Psoas muscle (tissue), 8 donors: ENCODE data around the gene FN3K. TPM values are rescaled to one million over a fixed set of nuclear protein-coding genes. Genes with fewer than 3 reads are reported as not detected.

ENCODE experiments used
- ATAC-seq, 4 donors: fragments of 200-7000 bp; cut with Tn5 transposase; one replicate each; pipeline ENCODE4 v1.9.1; 2020; ENCODE audit warnings: moderate library complexity in 3 of 4, mild to moderate bottlenecking in 2 of 4
- DNase-seq, 2 donors: peaks; one replicate each; pipeline ENCODE4 v3.0.0-alpha.2; 2020
- H3K27ac ChIP-seq: fragments of 200-600 bp; one replicate; pipeline ENCODE4 v1.8.0; 2022
- H3K27me3 ChIP-seq, 3 donors: fragments of 200-600 bp in 1 of 3; one replicate each; pipeline versions ENCODE4 v1.6.1 to v1.8.0; 2013 to 2022; ENCODE audit warnings: low read length in 2 of 3, mild to moderate bottlenecking in 2 of 3, moderate library complexity in 1 of 3; ENCODE audit not compliant: insufficient read depth in 3 of 3
- H3K36me3 ChIP-seq, 2 donors: fragments of 200-600 bp in 1 of 2; one replicate each; pipeline versions ENCODE4 v1.6.1 to v1.8.0; 2013 to 2022; ENCODE audit warnings: low read depth in 1 of 2, mild to moderate bottlenecking in 1 of 2, moderate library complexity in 1 of 2; ENCODE audit not compliant: insufficient read depth in 1 of 2
- H3K4me1 ChIP-seq: fragments of 200-600 bp; one replicate; pipeline ENCODE4 v1.8.0; 2022
- H3K4me3 ChIP-seq: fragments of 200-600 bp; one replicate; pipeline ENCODE4 v1.8.0; 2022; ENCODE audit warnings: mild to moderate bottlenecking
- H3K9me3 ChIP-seq: fragments of 200-600 bp; one replicate; pipeline ENCODE4 v1.8.0; 2022
- WGBS, 3 donors: extraction: QIAGEN DNeasy Blood & Tissue Kit; methylation state at CpG; one replicate each; pipeline versions ENCODE4 v1.1.6 to v1.1.7; 2013; 5-methylcytosine and 5-hydroxymethylcytosine counted together
- intact Hi-C, 2 donors: fragments of 100-400 bp; cut with DNase I; formaldehyde crosslinking; loops; one replicate each; pipeline versions ENCODE4 v1.11.0 to v1.14.2; 2022
- polyA plus RNA-seq, 3 donors: library from polyadenylated mRNA; stranded (reverse); fragments of 200-250 nt; gene quantifications; one replicate each; pipeline ENCODE4 v1.2.3, GENCODE V29; 2013
- total RNA-seq, 4 donors: library from RNA; stranded (reverse); fragmentation: NEBNext Ultra II Directional in 2 of 4; extraction: Animal tissue kit (Norgen Biotek cat#: 25700) in 2 of 4; gene quantifications; one replicate each; pipeline versions ENCODE4 v1.2.1 to v1.2.4, GENCODE V29; 2021 to 2023
- TF ChIP-seq, protein P1 (sequence below): fragments of 200-600 bp; IDR thresholded peaks from one replicate; pipeline ENCODE4 v1.8.0; 2022; ENCODE audit warnings: antibody characterized with exemption
- donor health status: healthy with polysubstance abuse.
- donor health status: DM: no; HTN: no; CAD: no; lungs with moderate emphysema.
- donor health status: Bipolar disorder and iron deficiency.
- donor health status: healthy.
- donor health status: DM: yes; HTN: yes; CAD: no.
- donor health status: DM: no; HTN: no; CAD: no.
- donor health status: DM: no; HTN: no; CAD: no.
- donor health status: DM: yes; HTN: yes; CAD: no.

Gene FN3K
- total and polyA plus RNA-seq, 7 donors = 5.9 to 22.3 (median 10.1) TPM

DNA sequence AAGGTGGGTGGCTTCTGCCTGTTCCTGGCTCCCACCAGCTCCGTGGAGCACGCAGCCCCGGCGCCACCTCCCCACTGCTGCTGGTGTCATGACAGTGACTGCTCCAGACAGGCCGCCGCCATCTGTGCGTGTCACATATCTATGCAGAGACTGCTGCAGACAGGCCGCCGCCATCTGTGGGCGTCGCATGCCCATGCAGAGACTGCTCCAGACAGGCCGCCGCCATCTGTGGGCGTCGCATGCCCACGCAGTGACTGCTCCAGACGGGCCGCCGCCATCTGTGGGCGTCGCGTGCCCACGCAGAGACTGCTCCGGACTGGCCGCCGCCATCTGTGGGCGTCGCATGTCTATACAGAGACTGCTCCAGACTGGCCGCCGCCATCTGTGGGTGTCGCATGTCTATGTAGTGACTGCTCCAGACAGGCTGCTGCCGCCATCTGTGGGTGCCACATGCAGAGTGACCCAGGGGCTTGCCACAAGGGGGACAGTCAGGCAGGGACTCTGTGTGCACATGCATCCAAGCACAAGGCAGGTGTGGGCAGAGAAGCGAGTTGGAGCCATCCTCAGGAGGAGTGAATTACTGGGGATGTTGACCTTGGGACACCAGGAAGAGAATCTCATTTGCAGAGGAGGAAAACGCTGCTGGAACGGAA lies 22.2 kb upstream of the FN3K start:
- no peak overlapping the region for H3K27ac ChIP-seq
- DNase-seq (peak in 1 of 2 donors; percentile 59), ATAC-seq (no peak)
- H3K4me1 ChIP-seq = peaks cover 28% of the 10 kb centered on the region
- WGBS, 3 donors = 89% methylated on average over 35 of the region's 35 CpGs
- H3K9me3 ChIP-seq = no peaks in the 10 kb centered on the region
- H3K4me3 ChIP-seq = no peak overlapping the region
- no peaks in the 10 kb centered on the region for H3K36me3 ChIP-seq
- no peaks in the 10 kb centered on the region for H3K27me3 ChIP-seq
- intact Hi-C loops = loop anchor here in 1 of 2 donors (5.0 kb wide), 1 partner anchor 46 kb away; no protein-coding TSS in a partner anchor
- TF ChIP-seq, protein P1, sequence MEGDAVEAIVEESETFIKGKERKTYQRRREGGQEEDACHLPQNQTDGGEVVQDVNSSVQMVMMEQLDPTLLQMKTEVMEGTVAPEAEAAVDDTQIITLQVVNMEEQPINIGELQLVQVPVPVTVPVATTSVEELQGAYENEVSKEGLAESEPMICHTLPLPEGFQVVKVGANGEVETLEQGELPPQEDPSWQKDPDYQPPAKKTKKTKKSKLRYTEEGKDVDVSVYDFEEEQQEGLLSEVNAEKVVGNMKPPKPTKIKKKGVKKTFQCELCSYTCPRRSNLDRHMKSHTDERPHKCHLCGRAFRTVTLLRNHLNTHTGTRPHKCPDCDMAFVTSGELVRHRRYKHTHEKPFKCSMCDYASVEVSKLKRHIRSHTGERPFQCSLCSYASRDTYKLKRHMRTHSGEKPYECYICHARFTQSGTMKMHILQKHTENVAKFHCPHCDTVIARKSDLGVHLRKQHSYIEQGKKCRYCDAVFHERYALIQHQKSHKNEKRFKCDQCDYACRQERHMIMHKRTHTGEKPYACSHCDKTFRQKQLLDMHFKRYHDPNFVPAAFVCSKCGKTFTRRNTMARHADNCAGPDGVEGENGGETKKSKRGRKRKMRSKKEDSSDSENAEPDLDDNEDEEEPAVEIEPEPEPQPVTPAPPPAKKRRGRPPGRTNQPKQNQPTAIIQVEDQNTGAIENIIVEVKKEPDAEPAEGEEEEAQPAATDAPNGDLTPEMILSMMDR = no peak

DNA sequence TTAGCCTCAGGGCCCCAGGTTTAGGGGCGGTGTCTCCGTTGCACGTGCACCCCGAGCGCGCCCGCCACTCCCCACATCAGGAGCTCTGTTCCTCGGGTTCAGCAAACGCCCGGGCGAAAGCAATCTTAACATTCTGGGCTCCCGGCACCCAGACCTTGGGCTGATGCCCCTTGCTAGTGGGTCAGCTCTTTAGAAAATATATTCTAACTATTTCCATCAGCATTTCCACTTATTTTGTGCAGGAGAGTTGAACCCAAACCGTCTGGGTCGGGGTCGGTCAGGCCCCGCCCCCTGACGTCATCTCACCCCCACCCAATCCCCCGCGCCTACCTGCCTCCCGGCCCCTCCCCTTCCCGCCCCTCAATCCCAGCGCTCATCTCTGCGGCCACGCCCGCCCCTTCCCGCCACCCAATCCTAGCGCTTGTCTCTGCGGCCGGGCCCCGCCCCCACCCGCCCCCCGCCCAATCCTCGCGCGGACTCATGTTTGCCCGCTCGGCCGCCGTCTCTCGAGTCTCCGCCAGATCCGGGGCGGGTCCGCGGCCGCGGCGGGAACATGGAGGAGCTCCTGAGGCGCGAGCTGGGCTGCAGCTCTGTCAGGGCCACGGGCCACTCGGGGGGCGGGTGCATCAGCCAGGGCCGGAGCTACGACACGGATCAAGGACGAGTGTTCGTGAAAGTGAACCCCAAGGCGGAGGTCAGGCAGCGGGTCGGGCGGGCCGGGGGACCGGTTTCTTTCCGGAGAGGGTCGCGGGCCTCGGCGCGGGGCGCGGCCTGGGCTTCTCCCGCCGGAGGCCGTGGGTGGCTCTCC lies 19.0 kb upstream of the FN3K start, which contains the start of gene FN3KRP:
Gene FN3KRP (plus strand): TSS at position 504 of the 808 bp plus-strand sequence. CDS start 50 bp downstream, at position 554.
- H3K27ac ChIP-seq = peak within 1 kb of the TSS; percentile 64
- peak within 1 kb of the TSS; percentile 91 for H3K4me3 ChIP-seq
- peaks cover 21% of the 10 kb centered on the region for H3K4me1 ChIP-seq
- H3K27me3 ChIP-seq = no peaks in the 10 kb centered on the region
- intact Hi-C loops = no loop called here
- DNase-seq = peak; percentile 95 to 98
- WGBS, 3 donors = 0% methylated on average over 60 to 75 of the region's 75 CpGs
- ATAC-seq = peak; percentile 90 to 97 (median 94)
- TF ChIP-seq, protein P1 = no peak
- no peaks in the 10 kb centered on the region for H3K9me3 ChIP-seq
- peaks cover 0 to 27% of the 10 kb centered on the region in 2 donors for H3K36me3 ChIP-seq

DNA sequence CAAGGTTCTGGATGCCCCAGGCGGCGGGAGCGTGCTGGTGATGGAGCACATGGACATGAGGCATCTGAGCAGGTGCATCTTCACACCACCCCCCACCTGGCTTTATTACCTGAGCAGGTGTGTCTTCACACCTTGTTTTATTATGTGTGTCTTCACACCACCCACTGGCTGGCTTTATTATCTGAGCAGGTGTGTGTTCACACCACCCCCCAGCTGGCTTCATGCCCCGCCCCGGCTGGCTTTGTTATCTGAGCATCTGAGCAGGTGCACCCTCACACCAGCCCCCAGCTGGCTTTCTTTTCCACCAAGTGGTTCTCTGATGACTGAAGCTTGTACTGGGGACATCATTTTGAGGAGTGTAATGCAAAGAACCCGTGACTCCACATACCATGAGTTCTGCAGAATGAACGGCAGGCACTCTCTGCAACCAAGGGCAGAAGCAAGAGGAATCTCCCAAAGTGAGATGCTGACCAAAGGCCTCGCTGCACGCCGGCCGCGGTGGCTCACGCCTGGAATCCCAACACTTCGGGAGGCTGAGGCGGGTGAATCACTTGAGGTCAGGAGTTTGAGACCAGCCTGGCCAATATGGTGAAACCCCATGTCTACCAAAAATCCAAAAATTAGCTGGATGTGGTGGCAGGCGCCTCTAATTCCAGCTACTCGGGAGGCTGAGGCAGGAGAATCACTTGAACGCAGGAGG lies 16.3 kb upstream of the FN3K start:
- ATAC-seq (no peak), DNase-seq (no peak)
- intact Hi-C loops = loop anchor here in 1 of 2 donors (2.0 kb wide), 1 partner anchor 34 kb away; the partner anchor contains the start of gene TBCD
- H3K4me1 ChIP-seq = peaks cover 13% of the 10 kb centered on the region
- no peaks in the 10 kb centered on the region for H3K9me3 ChIP-seq
- H3K27ac ChIP-seq = no peak overlapping the region
- peaks cover 0 to 49% of the 10 kb centered on the region in 2 donors for H3K36me3 ChIP-seq
- 91 to 93% (median 92%) methylated on average over 18 of the region's 18 CpGs for WGBS, 3 donors
- no peaks in the 10 kb centered on the region for H3K27me3 ChIP-seq
- no peak overlapping the region for H3K4me3 ChIP-seq
- TF ChIP-seq, protein P1 = no peak

DNA sequence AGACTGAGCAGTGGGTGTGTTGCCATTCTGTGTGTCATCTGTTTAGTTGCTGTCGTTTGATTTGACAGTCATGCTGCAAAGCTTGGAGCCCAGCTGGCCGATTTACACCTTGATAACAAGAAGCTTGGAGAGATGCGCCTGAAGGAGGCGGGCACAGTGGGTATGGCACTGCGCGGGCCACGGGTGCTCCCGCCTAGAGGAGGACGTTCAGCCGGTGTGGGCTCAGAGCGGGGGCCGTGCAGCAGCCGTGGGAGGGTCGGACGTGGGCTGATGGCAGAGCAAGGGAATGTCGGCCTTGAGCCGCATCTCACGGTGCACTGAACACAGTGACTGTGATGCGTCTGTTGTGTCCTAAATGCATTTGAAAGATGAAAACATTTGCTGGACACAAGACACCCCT lies 15.2 kb upstream of the FN3K start:
- 89 to 94% (median 92%) methylated on average over 19 of the region's 19 CpGs for WGBS, 3 donors
- Histone ChIP-seq H3K4me3 (no peak overlapping the region), H3K9me3 (no peaks in the 10 kb centered on the region), H3K36me3 (peaks cover 0 to 55% of the 10 kb centered on the region in 2 donors), H3K27ac (no peak overlapping the region), H3K4me1 (peaks cover 13% of the 10 kb centered on the region), H3K27me3 (no peaks in the 10 kb centered on the region)
- ATAC-seq (no peak), DNase-seq (no peak)
- intact Hi-C loops = no loop called here
- TF ChIP-seq, protein P1 = no peak
